HFFc6 (cell line): ENCODE results near the gene SEMA4F. TPM values are rescaled to one million over a fixed set of nuclear protein-coding genes. Genes with fewer than 3 reads are reported as not detected.

Source experiments
- DNase-seq: peaks from one replicate; pipeline ENCODE4 v3.0.0-alpha.2; 2018
- H3K27ac Mint-ChIP-seq: 2 replicates; pipeline ENCODE4 v1.8.0; 2020; ENCODE audit warnings: mild to moderate bottlenecking, mixed read lengths
- H3K27me3 Mint-ChIP-seq: 2 replicates; pipeline ENCODE4 v1.8.0; 2021; ENCODE audit warnings: mild to moderate bottlenecking, moderate library complexity, mixed read lengths; ENCODE audit not compliant: insufficient read depth
- H3K36me3 Mint-ChIP-seq: 2 replicates; pipeline ENCODE4 v1.8.0; 2021; ENCODE audit warnings: low read depth, mixed read lengths
- H3K4me1 Mint-ChIP-seq: 2 replicates; pipeline ENCODE4 v1.8.0; 2020; ENCODE audit warnings: low read depth, mixed read lengths
- H3K4me3 Mint-ChIP-seq: 2 replicates; pipeline ENCODE4 v1.8.0; 2020; ENCODE audit warnings: mild to moderate bottlenecking, moderate library complexity, mixed read lengths
- H3K9me3 Mint-ChIP-seq: 2 replicates; pipeline ENCODE4 v1.8.0; 2020; ENCODE audit warnings: mild to moderate bottlenecking, mixed read lengths
- long read RNA-seq: library from polyadenylated mRNA; unstranded; transcript quantifications from one replicate; pipeline ENCODE4 v2.0.0, GENCODE V29; 2019
- total RNA-seq, 6 experiments: library from RNA; stranded (reverse); fragmentation: NEBNext Ultra II Directional; extraction: Animal tissue kit (Norgen Biotek cat#: 25700); gene quantifications; 2 replicates in 1 of 6; 3 replicates in 5 of 6; pipeline ENCODE4 v1.2.3, GENCODE V29; 2021
- TF ChIP-seq, protein P1 (sequence below): fragments of 200-600 bp; sonication (generic); IDR thresholded peaks from 2 replicates; pipeline ENCODE4 v1.5.0; 2021; ENCODE audit warnings: antibody characterized with exemption, mild to moderate bottlenecking

The SEMA4F gene, protein sequence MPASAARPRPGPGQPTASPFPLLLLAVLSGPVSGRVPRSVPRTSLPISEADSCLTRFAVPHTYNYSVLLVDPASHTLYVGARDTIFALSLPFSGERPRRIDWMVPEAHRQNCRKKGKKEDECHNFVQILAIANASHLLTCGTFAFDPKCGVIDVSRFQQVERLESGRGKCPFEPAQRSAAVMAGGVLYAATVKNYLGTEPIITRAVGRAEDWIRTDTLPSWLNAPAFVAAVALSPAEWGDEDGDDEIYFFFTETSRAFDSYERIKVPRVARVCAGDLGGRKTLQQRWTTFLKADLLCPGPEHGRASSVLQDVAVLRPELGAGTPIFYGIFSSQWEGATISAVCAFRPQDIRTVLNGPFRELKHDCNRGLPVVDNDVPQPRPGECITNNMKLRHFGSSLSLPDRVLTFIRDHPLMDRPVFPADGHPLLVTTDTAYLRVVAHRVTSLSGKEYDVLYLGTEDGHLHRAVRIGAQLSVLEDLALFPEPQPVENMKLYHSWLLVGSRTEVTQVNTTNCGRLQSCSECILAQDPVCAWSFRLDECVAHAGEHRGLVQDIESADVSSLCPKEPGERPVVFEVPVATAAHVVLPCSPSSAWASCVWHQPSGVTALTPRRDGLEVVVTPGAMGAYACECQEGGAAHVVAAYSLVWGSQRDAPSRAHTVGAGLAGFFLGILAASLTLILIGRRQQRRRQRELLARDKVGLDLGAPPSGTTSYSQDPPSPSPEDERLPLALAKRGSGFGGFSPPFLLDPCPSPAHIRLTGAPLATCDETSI
- total RNA-seq, result 10 to 100 TPM; 12.5 to 16.5 (median 14.4) TPM
- long read RNA-seq, full-length matches to known transcripts, result 2 of 8 reads
- long read RNA-seq, partial matches to known transcripts, result 2 of 8 reads
- long read RNA-seq, other reads (novel, unspliced or antisense), result 4 of 8 reads

DNA sequence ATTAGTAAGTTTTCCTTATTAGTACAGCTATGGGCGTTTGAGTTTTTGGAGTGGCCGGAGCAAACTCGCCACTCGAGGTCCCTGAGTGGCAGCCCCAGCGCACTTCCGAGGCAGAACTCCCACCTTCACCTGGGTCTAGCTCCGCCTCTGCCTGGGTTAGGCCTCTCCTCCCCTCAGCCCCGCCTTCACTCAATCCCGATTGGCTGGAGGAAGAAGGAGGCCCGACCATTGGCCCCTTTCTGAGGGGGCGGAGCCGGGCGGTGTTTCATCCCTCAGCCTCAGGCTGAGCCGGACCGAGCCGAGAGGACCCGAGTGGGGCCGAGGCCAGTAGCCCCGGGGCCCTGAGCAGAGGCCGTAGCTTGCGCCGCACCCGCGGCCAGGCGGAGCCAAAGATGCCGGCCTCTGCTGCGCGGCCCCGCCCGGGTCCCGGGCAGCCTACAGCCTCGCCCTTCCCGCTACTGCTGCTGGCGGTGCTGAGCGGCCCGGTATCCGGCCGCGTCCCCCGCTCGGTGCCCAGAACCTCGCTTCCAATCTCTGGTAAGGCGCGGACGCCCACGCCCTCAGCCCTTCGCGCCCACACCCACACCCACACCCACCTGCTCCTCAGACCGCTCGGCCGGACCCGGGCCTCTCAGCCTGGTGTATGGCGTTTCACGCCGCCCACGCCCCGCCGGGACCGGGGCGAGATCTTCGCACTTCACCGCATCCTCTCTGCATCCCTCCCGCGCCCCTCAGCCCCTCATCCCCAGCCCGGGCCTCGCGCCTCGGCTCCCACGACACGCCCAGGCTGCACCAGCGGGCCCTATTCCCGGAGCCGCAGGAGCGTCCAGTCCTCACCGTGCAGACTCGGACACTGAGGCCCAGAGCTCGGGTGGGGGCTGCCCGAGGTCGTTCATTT is at the start of gene SEMA4F:
Gene SEMA4F (plus strand): TSS at position 263 of the 898 bp plus-strand sequence. CDS start 130 bp downstream, at position 393.
- TF ChIP-seq, protein P1, sequence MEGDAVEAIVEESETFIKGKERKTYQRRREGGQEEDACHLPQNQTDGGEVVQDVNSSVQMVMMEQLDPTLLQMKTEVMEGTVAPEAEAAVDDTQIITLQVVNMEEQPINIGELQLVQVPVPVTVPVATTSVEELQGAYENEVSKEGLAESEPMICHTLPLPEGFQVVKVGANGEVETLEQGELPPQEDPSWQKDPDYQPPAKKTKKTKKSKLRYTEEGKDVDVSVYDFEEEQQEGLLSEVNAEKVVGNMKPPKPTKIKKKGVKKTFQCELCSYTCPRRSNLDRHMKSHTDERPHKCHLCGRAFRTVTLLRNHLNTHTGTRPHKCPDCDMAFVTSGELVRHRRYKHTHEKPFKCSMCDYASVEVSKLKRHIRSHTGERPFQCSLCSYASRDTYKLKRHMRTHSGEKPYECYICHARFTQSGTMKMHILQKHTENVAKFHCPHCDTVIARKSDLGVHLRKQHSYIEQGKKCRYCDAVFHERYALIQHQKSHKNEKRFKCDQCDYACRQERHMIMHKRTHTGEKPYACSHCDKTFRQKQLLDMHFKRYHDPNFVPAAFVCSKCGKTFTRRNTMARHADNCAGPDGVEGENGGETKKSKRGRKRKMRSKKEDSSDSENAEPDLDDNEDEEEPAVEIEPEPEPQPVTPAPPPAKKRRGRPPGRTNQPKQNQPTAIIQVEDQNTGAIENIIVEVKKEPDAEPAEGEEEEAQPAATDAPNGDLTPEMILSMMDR, result no peak
- H3K27ac Mint-ChIP-seq, result peak within 1 kb of the TSS; percentile 4
- no peaks in the 10 kb centered on the region for H3K9me3 Mint-ChIP-seq
- H3K27me3 Mint-ChIP-seq, result peaks cover 2% of the 10 kb centered on the region
- H3K36me3 Mint-ChIP-seq, result no peaks in the 10 kb centered on the region
- peak; percentile 93 for DNase-seq
- H3K4me3 Mint-ChIP-seq, result peak within 1 kb of the TSS; percentile 86
- peaks cover 29% of the 10 kb centered on the region for H3K4me1 Mint-ChIP-seq

DNA sequence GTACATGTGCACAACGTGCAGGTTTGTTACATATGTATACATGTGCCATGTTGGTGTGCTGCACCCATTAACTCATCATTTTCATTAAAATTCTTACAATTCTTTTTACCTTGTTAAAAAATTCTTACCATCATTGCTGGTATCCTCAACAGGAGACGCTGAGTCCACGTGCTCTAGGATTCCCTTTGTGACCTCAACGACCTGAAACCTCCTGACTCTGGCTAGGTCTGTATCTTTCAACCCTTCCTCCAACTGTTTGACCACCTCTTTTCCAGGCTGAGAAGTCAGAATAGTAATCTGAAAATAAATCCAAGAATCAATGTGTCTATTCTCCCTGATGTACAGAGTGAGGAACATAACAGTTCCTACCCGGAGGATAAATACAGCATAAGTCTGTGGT is 47.1 kb upstream of the SEMA4F start:
- no peaks in the 10 kb centered on the region for H3K9me3 Mint-ChIP-seq
- H3K36me3 Mint-ChIP-seq, result no peaks in the 10 kb centered on the region
- H3K4me3 Mint-ChIP-seq, result no peak overlapping the region
- peaks cover 32% of the 10 kb centered on the region for H3K27me3 Mint-ChIP-seq
- TF ChIP-seq, protein P1, result no peak
- peaks cover 14% of the 10 kb centered on the region for H3K4me1 Mint-ChIP-seq
- no peak overlapping the region for H3K27ac Mint-ChIP-seq
- DNase-seq, result no peak

DNA sequence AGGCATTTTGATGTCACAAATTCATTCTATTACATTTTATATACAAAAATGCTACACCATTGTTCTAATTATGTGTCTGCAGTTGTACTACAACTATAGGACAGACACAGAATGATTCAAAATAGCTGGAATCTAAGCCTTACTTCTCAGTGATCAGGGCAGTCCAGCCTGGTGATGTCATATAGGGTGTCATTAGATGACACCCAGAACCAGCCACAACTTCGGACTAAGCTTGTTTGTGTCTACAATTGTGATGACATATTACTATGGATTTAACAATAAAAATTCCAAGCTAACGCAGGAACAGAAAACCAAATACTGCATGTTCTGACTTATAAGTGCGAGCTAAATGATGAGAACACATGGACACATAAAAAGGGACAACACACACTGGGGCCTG is 36.9 kb upstream of the SEMA4F start:
- peak; percentile 52 for DNase-seq
- Mint-ChIP-seq H3K4me1 (peaks cover 5% of the 10 kb centered on the region; the same call in 1 of the 2 replicates), H3K36me3 (no peaks in the 10 kb centered on the region), H3K9me3 (no peaks in the 10 kb centered on the region), H3K27me3 (peaks cover 51% of the 10 kb centered on the region), H3K4me3 (no peak overlapping the region), H3K27ac (no peak overlapping the region)
- TF ChIP-seq, protein P1, result no peak

DNA sequence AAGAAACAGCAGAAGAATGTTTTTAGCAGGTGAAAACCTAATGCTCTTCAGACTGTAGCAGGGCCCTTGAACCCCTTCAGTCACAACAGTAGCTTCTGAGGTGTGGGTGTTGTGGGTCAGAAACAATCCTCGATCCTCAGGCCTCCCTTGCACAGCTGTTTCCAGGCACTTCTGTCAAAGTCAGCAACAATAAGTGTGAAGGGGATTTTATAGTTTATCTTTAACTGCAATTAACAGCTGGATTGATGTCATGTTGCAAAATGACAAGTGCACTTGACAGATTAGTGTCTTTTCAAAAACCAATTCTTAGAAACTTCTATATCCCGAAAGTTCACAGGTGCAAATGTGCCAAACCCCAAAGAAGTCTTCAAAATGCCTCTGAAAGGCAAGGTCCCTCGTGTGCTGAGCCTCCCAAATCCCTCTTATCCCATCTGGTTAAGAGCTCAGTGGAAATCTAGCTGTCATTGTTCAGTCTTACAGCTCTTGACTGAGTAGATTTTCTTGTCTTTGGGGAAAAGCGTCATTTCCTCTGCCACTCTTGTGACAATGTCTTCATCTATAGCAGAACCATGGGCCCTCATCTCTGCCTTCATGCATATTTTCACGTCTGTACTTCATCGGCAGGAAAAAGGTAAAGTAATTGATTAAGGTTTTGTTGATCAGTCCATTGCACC is 35.5 kb upstream of the SEMA4F start:
- no peak overlapping the region for H3K4me3 Mint-ChIP-seq
- H3K27me3 Mint-ChIP-seq, result peaks cover 48% of the 10 kb centered on the region
- H3K27ac Mint-ChIP-seq, result no peak overlapping the region
- no peaks in the 10 kb centered on the region for H3K9me3 Mint-ChIP-seq
- no peak for DNase-seq
- H3K4me1 Mint-ChIP-seq, result peaks cover 5% of the 10 kb centered on the region; the same call in 1 of the 2 replicates
- TF ChIP-seq, protein P1, result no peak
- no peaks in the 10 kb centered on the region for H3K36me3 Mint-ChIP-seq
